NCI-H2029 treated with DMSO at 0.1 percent for 48 hours (cell line): ENCODE results near the gene KRTAP4-11.
"Not testable (repeated sequence)": the region's sequence is repeated elsewhere in the genome, so short reads cannot be mapped to it uniquely, and the experiment has no call there.

Source experiments
- DNase-seq: peaks from one replicate; lab custom pipeline; 2025; lab: John Stamatoyannopoulos, UW

Gene KRTAP4-11

DNA sequence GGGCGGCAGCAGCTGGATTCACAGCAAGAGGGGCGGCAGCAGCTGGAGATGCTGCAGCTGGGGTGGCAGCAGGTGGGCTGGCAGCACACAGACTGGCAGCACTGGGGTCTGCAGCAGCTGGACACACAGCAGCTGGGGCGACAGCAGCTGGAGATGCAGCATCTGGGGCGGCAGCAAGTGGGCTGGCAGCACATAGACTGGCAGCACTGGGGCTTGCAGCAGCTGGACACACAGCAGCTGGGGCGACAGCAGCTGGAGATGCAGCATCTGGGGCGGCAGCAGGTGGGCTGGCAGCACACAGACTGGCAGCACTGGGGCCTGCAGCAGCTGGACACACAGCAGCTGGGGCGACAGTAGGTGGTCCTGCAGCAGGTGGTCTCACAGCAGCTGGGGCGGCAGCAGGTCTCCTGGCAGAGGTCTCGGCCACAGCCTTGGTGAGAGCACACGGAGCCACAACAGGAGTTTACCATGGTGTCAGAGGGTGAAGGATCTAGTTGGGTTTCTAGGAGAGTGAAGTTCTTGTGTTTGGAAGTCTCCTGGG is at the start of gene KRTAP4-11:
Gene KRTAP4-11 (minus strand): TSS at position 528 of the 541 bp plus-strand sequence. CDS start 58 bp downstream, at position 470.
- DNase-seq = not testable (repeated sequence)

DNA sequence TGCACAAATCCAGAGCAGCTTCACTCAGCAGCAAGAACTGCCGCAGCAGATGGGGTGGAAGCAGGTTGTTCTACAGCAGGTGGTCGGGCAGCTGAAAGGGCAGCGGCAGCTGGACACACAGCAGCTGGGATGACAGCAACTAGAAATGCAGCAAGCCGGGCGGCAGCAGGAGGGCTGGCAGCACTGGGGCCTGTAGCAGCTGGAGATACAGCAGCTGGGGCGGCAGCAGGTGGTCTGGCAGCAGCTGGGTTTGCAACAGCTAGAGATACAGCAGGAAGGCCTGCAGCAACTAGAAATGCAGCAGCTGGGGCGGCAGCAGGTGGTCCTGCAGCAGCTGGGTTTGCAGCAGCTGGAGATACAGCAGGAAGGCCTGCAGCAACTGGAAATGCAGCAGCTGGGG is 49.4 kb upstream of the KRTAP4-11 start:
- no peak for DNase-seq

GRCh38 chr17:41163828-41164227 is 45.7 kb upstream of the KRTAP4-11 start:
- DNase-seq = no peak

- no peak for DNase-seq
These were observed 42.5 kb upstream of the KRTAP4-11 start, which contains the start of gene KRTAP4-4 for GRCh38 chr17:41160648-41161047. KRTAP4-4 (minus strand) TSS chr17:41160748; CDS start chr17:41160691, 57 bp downstream.

DNA sequence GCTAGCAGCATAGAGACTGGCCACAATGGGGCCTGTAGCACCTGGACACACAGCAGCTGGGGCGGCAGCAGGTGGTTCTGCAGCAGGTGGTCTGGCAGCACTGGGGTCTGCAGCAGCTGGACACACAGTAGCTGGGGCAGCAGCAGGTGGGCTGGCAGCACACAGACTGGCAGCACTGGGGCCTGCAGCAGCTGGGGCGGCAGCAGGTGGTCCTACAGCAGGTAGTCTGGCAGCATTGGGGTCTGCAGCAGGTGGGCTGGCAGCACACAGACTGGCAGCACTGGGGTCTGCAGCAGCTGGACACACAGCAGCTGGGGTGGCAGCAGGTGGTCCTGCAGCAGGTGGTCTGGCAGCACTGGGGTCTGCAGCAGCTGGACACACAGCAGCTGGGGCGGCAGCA is 42.0 kb upstream of the KRTAP4-11 start:
- not testable (repeated sequence) for DNase-seq

- no peak for DNase-seq
These were observed 35.7 kb upstream of the KRTAP4-11 start for GRCh38 chr17:41153856-41154255.

DNA sequence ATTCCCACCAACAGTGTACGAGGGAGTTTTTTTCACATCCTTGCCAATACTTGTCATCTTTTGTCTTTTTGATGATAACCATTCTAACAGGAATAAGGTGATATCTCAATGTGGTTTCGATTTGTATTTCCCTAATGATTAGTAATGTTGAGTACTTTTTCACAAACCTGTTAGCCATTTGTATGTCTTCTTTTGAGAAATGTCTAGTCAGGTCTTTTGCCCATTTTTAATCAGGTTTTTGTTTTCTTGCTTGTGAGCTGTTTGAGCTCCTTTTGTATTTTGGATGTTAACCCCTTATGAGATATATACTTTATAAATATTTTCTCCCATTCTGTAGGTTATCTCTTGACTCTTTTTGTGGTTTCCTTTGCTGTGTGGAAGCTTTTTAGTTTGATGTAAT is 33.4 kb upstream of the KRTAP4-11 start:
- no peak for DNase-seq

DNA sequence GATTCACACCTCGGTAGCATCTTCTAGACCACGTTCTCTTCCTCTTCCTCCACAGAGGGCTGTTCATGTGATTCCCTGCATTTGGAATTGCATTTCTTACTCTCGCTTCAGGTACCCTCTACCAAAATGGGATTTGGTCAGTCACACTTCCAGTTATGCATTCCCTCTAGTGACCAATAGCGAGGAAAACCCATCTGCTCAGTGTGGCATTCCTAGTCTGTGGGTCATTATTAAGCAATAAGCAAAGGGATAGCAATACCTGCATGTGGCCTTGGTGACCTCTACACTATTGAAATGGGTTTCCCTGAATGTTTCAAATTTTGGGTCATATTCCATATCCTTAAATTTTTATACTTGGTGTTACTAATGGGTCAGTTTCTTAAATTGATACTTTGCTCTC is 31.9 kb upstream of the KRTAP4-11 start:
- no peak for DNase-seq

DNA sequence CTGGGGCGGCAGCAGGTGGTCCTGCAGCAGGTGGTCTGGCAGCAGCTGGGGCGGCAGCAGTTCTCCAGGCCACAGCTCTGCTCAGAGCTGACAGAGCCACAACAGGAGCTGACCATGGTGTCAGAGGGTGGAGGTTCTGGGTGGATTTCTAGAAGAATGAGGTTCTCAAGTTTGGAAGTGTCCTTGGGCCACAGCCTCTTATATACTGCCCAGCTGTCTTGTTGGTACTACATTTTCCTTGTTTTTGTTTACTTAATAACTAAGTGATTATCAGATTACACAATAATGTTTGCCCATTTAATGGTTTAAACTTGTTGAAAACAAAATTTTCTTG is 31.4 kb upstream of the KRTAP4-11 start, which contains the start of gene KRTAP4-5:
Gene KRTAP4-5 (minus strand): TSS at position 174 of the 334 bp plus-strand sequence. CDS start 58 bp downstream, at position 116.
- DNase-seq = no peak

GRCh38 chr17:41148971-41149651 is 30.9 kb upstream of the KRTAP4-11 start:
- DNase-seq = not testable (repeated sequence)

DNA sequence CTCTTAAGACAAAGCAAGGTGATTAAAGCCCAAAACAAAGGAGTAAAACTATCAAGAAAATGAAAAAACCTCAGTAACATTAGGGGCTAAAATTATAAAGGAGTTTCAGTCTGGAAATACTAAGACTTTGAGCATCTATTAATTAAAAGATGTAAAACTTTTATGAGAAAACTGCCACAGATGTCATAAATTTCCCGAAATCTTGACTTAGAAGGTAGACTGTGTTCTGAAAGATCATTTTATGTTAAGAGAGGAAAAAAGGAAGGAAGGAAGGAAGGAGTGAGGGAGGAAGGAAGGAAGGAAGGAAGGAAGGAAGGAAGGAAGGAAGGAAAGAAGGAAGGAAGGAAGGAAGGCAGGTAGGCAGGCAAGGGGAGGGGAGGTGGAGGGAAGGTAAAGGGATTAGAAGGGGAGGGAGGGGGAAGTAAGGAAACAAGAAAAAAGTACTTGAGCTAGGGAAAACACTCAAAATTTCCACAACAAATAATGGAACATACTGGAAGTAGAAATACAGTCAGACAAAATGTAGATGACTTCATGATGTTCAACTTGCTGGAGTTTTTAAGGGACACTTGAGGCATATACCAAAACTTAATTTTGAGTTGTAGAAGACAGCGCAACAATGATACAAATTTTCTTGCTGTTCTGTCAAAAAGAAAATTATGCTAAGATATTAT is 29.5 kb upstream of the KRTAP4-11 start:
- DNase-seq = no peak

- DNase-seq = no peak
These were observed 27.1 kb upstream of the KRTAP4-11 start for GRCh38 chr17:41145261-41145660.

GRCh38 chr17:41144846-41145245 is 26.7 kb upstream of the KRTAP4-11 start:
- no peak for DNase-seq

GRCh38 chr17:41141361-41141760 is 23.2 kb upstream of the KRTAP4-11 start:
- no peak for DNase-seq

- DNase-seq = no peak
These were observed 22.4 kb upstream of the KRTAP4-11 start, which contains the start of gene KRTAP4-6 for GRCh38 chr17:41140360-41141131. KRTAP4-6 (minus strand) TSS chr17:41140544; CDS start chr17:41140487, 57 bp downstream.

DNA sequence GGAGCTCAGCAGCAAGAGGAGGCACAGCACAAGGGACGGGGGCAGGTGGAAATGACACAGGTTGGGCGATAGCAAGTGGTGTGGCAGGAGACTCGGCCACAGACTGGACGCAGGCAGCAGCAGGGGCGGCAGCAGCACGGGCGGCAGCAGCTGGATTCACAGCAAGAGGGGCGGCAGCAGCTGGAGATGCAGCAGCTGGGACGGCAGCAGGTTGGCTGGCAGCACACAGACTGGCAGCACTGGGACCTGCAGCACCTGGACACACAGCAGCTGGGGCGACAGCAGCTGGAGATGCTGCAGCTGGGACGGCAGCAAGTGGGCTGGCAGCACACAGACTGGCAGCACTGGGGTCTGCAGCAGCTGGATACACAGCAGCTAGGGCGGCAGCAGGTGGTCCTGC is 21.7 kb upstream of the KRTAP4-11 start:
- not testable (repeated sequence) for DNase-seq

- DNase-seq = no peak
These were observed 15.9 kb upstream of the KRTAP4-11 start for GRCh38 chr17:41133880-41134735.

DNA sequence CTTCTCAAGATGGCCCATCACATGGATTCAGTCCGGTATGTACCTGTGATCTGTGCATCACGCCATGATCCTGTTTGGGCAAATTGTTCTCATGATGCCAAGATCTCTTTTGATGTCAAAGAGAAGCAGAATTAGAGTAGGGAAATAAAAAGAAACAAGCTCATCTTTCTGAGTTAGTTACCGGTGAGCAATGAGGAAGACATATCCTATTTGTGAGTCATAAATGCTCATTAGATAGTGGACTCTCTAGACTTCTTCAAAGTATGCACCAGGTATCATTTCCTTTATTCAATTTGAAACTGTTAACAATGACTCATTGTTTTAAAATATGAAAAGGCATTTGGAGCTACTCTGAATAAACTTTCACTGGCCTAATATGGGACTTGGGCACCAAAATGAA is 13.8 kb upstream of the KRTAP4-11 start:
- DNase-seq = no peak

DNA sequence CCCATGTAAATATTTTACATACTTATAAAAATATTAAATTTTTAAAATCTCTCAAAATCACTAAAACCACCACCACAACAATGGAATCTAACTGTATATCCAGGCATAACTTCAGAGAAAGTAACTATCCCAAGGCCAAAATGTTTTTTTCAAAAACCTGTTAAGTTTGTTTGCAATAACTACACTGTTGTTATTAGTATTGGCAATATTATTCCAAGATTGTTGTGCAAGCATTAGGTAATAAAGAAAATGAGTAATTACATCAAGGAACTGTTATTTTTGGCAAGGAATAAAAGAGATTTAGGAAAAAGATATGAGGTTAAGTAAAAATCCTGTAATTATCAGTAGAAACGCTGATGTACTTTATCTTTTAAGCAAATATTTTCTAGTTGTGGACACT is 9.2 kb upstream of the KRTAP4-11 start:
- no peak for DNase-seq

DNA sequence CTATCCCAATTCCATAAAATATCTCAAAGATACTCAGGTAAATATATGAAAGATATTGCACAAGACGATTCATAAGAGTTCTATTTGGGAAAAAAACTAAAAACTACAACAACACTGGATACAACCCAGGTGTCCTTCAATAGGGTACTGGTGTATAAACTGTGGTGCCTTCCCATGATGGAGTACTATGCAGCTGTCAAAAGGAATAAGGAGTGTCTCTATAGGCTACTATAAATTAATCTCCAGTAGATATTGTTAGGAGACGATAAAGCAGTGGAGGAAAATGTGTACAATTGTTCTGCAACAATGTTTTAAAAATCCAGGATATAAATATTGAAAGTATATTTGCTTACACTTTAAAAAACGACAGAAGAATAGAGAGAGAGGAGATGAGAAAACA is 8.2 kb upstream of the KRTAP4-11 start:
- DNase-seq = no peak

DNA sequence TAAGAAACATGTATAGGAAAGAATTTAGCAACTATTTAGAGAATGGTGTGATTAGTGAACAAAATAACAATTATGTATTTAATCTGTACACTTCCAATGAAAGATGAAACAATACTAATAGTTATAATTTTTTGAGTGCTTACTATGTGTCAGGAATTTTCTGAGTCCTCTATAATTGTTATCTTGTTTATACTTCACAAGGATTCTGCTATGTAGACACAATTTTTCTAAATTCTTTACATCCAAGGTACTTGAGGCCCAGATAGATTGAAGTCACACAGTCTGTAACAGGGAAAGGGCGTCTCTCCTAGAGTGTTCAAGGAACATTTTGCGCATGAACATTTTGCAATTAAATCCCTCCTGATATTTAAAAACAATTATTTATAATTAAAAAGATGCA is 6.9 kb upstream of the KRTAP4-11 start:
- no peak for DNase-seq
